Measurements from ENCODE around the gene FOCAD.
A peak's percentile ranks its signal among the peaks of the same experiment; 100 is the strongest.

Gene FOCAD

GRCh38 chr9:20732118-20732517 lies 48.1 kb downstream of the FOCAD start:
- no peak for DNase-seq

DNA sequence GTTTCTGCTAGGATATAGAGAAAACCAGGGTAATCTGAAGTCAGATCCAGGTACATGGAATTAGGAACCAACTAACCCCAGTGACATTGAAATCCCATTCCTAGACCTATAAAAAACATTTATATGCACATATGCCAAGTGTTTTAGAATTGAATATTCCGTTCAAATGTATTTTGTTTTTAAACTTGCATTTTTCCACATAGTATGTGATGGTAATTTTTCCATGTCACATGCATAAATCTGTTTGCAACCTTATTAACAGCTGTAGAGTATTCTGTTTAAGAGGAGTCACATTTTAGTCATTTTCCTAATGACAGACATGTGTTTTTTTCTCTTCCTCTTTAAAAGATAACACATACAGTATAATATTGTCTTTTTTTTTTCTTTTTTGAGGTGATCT lies 50.2 kb downstream of the FOCAD start:
- no peak for DNase-seq

GRCh38 chr9:20740304-20740703 lies 56.2 kb downstream of the FOCAD start:
- DNase-seq = peak in 1 of 5 experiments; percentile 70

DNA sequence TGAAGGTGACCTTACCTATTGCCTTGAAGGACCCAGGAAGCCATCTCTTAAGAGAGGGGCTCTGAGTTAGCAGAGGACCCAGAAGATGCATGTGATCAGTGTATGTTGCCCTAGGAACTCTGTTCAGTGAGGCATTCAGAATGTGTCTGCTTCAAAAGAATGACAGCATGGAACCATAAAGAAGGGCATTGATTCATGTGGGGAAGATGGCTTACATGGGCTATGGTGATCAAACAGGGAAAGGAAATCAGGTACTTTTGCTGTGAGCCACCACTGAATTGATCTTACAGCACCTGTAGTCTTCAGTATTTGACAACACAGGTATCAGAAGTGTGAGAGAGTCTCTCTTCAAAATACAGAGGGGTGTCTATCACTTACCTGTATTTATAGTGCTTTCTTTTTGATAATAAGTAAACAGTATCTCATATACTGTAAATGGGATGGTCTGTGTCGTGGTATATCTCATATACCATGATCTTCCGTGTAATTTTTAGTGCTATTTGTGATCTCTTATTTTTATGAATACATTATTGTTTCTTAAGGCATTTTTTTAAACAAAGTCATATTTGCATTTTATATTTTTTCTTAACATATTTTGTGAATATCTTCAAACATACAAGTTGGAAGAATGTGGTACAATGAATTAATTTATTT lies 57.0 kb downstream of the FOCAD start:
- DNase-seq = no peak

GRCh38 chr9:20742833-20743232 lies 58.8 kb downstream of the FOCAD start:
- DNase-seq = no peak

DNA sequence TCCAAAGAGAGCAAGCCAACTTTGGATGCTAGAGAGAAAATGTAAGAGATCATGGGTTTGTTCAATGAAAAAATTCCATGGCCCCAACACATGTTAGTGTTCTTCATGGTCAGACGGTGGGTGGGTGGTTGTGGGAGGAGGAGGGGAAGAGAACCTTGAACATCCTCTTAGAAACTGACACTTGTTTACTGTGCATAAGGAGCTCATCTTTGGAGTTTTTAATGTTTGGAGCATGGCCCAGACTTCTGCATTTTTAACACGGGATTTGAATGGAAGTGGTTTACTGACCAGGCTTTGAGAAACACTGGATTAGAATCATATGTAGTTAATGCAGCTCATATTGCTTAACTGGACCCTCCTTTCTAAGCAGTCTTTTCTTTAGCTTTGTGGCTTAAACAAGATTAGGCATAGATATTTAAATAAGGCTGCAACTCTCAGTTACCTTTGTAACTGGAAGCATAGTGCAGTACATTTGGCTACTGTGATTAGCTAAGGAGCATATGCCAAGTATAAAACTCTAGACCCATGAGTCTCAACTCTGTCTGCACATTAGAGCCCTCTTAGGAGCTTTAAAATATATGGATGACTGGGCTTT lies 60.1 kb downstream of the FOCAD start:
- DNase-seq = no peak

DNA sequence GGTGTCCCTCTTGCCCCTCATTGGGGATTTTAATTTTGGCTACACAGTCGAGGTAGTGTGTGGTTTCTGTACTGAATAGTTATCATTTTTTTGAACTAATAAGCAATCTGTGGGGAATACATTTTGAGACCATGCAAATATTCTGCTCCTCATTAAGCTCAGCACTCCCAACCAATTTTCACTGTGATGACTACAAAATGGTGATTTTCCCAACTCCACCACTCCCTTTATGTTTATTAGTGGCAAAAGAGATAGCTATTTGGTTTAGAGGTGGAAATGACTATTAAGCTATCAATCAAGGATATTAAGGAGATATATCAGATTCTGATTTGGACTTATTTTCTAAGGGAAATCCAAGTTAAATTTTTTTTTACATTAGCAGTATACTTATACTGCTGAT lies 62.9 kb downstream of the FOCAD start:
- DNase-seq = no peak

GRCh38 chr9:20749496-20750198 lies 65.6 kb downstream of the FOCAD start:
- no peak for DNase-seq

DNA sequence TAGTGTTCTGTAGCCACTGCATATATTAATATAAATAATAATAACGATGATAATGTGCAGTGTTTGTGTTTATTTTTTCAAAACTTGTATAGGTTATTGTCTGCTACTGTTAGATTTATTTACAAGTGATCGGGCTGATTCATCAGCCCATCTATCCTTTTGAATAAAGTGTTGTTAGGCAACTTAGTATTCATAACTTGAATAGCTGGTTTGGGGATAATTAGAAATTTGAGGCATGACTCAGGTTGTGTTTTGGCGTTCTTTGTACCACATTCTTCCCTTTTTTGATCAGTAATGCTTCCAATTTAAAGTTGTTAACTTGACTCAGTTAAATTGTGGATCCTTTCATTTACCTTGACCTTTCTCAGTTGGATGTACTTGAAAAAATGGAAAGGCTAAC lies 69.7 kb downstream of the FOCAD start:
- DNase-seq = no peak

DNA sequence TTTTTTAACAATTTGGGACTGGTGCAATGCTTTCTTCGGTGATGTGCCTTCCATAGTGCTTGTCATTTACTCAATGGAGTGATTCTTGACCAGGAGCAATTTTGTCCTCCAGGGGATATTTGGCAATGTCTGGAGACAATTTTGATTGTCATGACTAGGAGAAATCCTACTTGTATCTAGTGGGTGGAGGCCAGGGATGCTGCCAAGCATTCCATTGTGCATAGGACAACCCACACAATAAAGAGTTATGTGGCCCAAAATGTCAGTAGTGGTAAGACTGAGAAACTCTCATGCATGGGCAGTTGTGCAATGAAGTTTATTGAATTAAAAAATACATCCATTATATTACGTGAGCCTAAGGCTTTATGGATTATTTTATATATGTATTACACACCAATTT lies 70.5 kb downstream of the FOCAD start:
- no peak for DNase-seq

DNA sequence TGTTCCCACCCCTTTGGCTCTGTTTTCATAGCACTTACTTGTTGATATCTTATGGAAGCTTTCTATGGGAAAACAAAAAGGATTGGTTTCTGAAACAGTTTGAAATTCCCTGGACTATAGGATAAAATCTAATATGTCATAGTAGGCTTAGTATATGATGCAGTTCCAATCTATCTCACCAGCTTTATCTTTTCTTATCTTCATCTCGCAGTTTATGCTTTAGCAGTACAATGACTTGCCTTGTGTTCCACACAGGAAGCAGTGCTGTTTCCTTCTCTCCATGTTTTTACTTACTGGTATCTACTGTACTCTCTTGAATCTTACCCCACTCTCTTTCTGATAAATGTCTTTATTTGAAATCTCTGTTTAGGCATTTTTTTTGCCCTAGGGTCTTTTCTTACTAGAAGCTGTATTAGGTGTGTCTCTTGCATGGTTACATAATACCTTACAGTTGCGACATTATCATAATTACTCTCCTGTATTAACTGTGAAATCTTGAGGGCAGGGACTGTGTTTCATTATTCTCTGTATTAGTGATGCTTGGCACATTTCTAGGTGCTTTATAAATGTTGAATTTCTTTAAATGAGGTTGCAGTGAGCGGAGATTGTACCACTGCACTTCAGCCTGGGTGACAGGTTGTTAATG lies 76.3 kb downstream of the FOCAD start:
- no peak for DNase-seq

DNA sequence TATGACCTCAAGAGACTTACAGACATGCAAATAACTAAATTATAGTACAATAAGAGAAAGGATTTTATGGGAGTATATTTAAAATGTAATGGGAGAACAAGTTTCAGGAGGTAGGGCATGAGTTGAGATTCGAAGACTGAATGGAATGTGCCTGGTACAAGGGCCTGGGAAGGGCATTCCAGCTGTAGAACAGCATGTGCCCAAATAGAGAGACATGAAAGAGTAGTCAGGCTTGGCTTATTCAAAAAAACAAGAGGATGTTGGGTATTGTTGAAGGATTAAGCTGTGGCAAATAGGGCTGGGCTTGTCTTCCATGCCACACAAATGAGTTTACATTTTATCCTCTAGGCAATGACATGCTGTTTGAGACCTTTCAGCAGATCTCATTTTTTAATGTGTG lies 86.9 kb downstream of the FOCAD start:
- no peak for DNase-seq

DNA sequence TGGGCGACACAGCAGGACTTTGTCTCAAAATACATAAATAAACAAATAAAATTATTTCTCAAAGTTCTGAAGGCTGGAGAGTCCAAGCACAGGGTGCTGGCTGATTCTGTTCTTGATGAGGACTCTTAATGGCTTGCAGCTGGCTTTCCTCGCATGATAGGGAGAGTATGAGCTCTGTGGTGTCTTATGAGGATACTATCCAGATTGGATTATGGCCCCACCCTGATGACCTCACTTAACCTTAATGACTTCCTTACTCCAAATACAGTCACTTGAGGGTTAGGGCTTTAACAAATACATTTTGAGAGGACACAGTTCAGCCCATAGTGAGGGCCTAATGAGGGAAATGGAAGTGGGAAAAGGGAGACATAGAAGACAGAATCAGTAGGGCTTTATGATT lies 87.7 kb downstream of the FOCAD start:
- DNase-seq = no peak

DNA sequence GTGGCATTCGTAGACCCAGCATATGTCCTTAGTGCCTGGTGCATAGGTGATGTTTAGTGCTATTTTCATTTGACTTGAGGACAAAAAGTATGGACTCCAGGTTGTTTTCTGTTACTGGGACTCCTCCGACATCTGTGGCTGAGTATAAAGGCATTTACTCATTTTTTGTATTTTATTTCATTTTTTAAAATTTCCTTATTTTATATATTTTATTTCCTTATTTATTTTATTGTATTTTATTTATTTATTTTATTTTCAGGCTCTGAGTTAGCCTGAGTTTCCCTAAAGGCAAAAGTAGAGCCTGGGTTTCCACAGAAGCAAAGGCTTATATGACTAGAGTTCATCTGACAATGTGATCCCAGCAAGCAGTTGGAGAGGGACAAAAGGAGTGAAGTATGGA lies 91.6 kb downstream of the FOCAD start:
- DNase-seq = no peak

GRCh38 chr9:20781092-20781491 lies 97.0 kb downstream of the FOCAD start:
- DNase-seq = no peak

DNA sequence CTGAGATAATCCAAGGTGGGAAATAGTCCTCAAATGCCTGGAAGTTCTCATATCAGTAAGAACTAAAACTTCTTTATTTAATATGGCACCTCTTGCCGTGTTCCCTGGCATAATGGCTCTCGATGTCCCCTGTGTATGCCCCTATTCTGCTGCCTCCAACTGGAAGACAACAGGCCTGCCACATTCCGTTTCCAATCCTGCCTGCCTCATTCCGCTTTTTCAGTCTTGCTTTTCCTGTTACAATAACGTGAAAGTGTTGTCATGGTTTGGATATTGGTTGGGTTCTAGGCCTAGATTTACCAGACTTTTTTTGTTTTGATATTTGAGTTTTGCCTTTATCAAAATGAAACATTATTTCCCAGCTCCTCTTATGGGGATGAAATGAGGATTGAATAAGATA lies 98.2 kb downstream of the FOCAD start:
- no peak for DNase-seq

GRCh38 chr9:20783057-20784038 lies 99.3 kb downstream of the FOCAD start:
- DNase-seq = no peak

GRCh38 chr9:20784196-20784595 lies 100.1 kb downstream of the FOCAD start:
- DNase-seq = no peak

DNA sequence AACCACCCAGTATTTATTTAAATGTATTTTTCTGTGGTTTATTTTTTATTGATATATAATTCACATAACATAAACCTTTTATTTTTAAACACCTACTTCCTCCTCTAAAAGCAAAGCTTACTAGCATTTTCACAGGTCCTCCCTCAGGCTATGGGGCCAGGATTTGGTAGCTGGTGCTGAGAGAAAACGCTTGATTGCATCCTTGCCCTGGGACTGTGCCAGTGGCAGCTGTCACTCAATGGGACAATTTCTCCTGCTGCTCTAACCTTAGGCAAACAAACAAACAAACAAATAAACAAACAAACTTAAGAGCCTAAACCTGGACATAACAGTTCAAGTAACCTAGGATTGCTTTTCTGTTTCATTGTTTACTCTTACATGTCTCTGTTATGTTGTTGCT lies 102.7 kb downstream of the FOCAD start:
- DNase-seq = no peak

DNA sequence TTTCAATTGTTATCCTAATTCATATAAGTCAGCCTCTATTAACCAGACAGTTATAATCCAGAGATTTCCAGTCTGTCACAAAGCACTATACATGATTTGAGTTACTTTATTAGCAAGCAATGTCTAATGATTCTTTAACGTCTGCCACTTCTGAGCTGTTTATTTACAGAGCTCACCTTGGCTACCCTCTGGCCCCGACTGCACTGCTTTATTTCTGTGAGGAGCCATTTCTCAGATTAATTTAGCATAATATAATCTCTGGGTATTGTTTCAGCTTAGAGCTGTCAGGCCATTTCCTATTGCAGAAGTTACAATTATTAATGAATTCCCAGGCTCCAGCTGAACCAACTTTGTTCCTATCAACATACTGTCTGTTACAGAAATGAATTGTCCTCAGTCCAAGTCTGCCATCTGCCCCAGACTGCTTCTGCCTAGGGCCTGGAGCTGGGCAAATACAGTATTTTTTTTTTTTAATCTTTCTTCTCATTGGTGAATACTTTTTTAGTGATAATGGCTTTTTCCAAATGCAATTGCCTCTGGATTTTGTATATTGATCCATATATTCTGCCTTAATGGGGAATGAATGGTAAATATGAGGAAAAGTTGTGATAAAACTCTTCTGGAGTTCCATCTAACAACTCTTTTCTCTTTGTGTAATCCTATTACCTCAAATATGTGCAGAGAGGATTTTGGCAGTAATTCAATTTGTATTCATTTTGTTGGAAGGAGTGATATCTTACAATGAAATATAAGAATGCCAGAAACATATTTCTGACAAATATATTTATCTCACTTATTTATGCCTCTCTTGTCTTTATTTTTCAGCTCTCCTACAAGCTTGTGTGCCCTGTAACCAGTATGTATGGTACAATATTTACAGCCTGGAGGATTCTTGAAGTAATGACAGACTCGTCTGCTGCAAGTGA lies 104.7 kb downstream of the FOCAD start:
- DNase-seq = no peak

- peak in 1 of 5 experiments; percentile 48 for DNase-seq
Observed at GRCh38 chr9:20790721-20791120, 106.7 kb downstream of the FOCAD start.
